K562 (cell line): ENCODE measurements around the gene VPREB3. TPM values are rescaled to one million over a fixed set of nuclear protein-coding genes. Genes with fewer than 3 reads are reported as not detected.

Experiments
- ARID1B ChIP-seq: fragments of 450-650 bp; IDR thresholded peaks from 2 replicates; pipeline ENCODE4 v1.6.1; 2016; ENCODE audit warnings: antibody characterized with exemption, mild to moderate bottlenecking, inconsistent platforms
- CBX2 ChIP-seq: fragments of 200-600 bp; sonication (generic); IDR thresholded peaks from one replicate; pipeline ENCODE4 v1.6.1; 2012; ENCODE audit warnings: mild to moderate bottlenecking, low read length, inconsistent platforms; ENCODE audit not compliant: insufficient read depth, poor library complexity, severe bottlenecking
- ESRRB ChIP-seq: fragments of 250-450 bp; sonication (Bioruptor Pico); IDR thresholded peaks from 2 replicates; pipeline ENCODE4 v1.5.0; 2020; ENCODE audit warnings: mild to moderate bottlenecking, moderate library complexity, borderline replicate concordance
- KAT7 ChIP-seq: sonication (generic); formaldehyde crosslinking; IDR thresholded peaks from 2 replicates; pipeline ENCODE4 v1.8.0; 2022; ENCODE audit warnings: missing genetic modification reagents, mild to moderate bottlenecking, borderline replicate concordance
- KDM1A ChIP-seq, 2 experiments: fragments of 450-650 bp; IDR thresholded peaks; 2 replicates each; pipeline ENCODE4 v1.6.1; 2016; ENCODE audit warnings: mild to moderate bottlenecking in 2 of 2
- KLF16 ChIP-seq: IDR thresholded peaks from 2 replicates; pipeline ENCODE4 v1.6.1; 2016; ENCODE audit warnings: antibody characterized with exemption
- MCM5 ChIP-seq: fragments of 450-650 bp; IDR thresholded peaks from 2 replicates; pipeline ENCODE4 v1.6.1; 2016; ENCODE audit warnings: low read depth
- MEIS2 ChIP-seq: fragments of 450-650 bp; IDR thresholded peaks from 2 replicates; pipeline ENCODE4 v1.6.1; 2014; ENCODE audit warnings: mild to moderate bottlenecking; ENCODE audit not compliant: partially characterized antibody
- MYC ChIP-seq, 2 experiments: fragments of 250-450 bp in 1 of 2; sonication (Bioruptor Pico) in 1 of 2; IDR thresholded peaks; 2 replicates each; pipeline versions ENCODE4 v1.5.1 to v1.6.1; 2012 to 2021; ENCODE audit warnings: low read depth in 2 of 2, borderline replicate concordance in 1 of 2, improper control_type of control experiment in 1 of 2, low read length in 1 of 2, mild to moderate bottlenecking in 1 of 2, moderate library complexity in 1 of 2
- NCOA6 ChIP-seq: fragments of 450-650 bp; IDR thresholded peaks from 2 replicates; pipeline ENCODE4 v1.6.1; 2017; ENCODE audit warnings: mild to moderate bottlenecking
- NFRKB ChIP-seq: fragments of 450-650 bp; IDR thresholded peaks from 2 replicates; pipeline ENCODE4 v1.6.1; 2016; ENCODE audit warnings: low read depth
- SMAD2 ChIP-seq: fragments of 150-350 bp; IDR thresholded peaks from 2 replicates; pipeline ENCODE4 v1.6.1; 2014; ENCODE audit warnings: low read depth, mild to moderate bottlenecking, low read length
- TARDBP ChIP-seq: fragments of 450-650 bp; IDR thresholded peaks from 2 replicates; pipeline ENCODE4 v1.6.1; 2016
- TBP ChIP-seq: optimal IDR thresholded peaks from 2 replicates; pipeline ENCODE3; 2011; ENCODE audit warnings: low read depth, low read length, improper control_type of control experiment
- TOE1 ChIP-seq, 2 experiments: fragments of 450-650 bp in 1 of 2; sonication (generic) in 1 of 2; formaldehyde crosslinking in 1 of 2; IDR thresholded peaks; 2 replicates each; pipeline versions ENCODE4 v1.7.1 to v1.8.0; 2016 to 2022; ENCODE audit warnings: borderline replicate concordance in 2 of 2, mild to moderate bottlenecking in 2 of 2, antibody characterized with exemption in 1 of 2, inconsistent platforms in 1 of 2, low read depth in 1 of 2, missing genetic modification reagents in 1 of 2, moderate library complexity in 1 of 2
- XRCC3 ChIP-seq: fragments of 450-650 bp; IDR thresholded peaks from 2 replicates; pipeline ENCODE4 v1.6.1; 2017; ENCODE audit warnings: mild to moderate bottlenecking, moderate library complexity
- YBX1 ChIP-seq: fragments of 450-650 bp; IDR thresholded peaks from 2 replicates; pipeline ENCODE4 v1.7.1; 2016; ENCODE audit warnings: mild to moderate bottlenecking
- ZNF197 ChIP-seq: fragments of 200-800 bp; sonication (Bioruptor generic); IDR thresholded peaks from 2 replicates; pipeline ENCODE4 v1.6.1; 2016; ENCODE audit warnings: low read depth, missing genetic modification characterization, missing compliant biosample characterization
- ZNF324 ChIP-seq: fragments of 250-450 bp; sonication (Bioruptor Pico); IDR thresholded peaks from 2 replicates; pipeline ENCODE4 v1.4.0; 2020; ENCODE audit warnings: mild to moderate bottlenecking
- ZNF639 ChIP-seq, 2 experiments: fragments of 200-800 bp in 1 of 2; sonication (Bioruptor generic) in 1 of 2; sonication (generic) in 1 of 2; formaldehyde crosslinking in 1 of 2; IDR thresholded peaks in 1 of 2; conservative IDR thresholded peaks in 1 of 2; 2 replicates each; pipeline versions ENCODE4 v1.5.0 to v1.6.1; 2016 to 2020; ENCODE audit warnings: missing compliant biosample characterization in 1 of 2, missing genetic modification characterization in 1 of 2, missing genetic modification reagents in 1 of 2
- polyA plus RNA-seq, 8 experiments: library from polyadenylated mRNA; depleted of rRNA in 4 of 8; stranded (reverse) in 5 of 8; unstranded in 3 of 8; fragments of >200 nt; fragmentation: Nextera tagmentation in 2 of 8; fragmentation: Illumina TruSeq in 1 of 8; extraction: Ambion mirVana in 2 of 8; extraction: Trizol in 1 of 8; gene quantifications; 2 replicates each; pipeline versions ENCODE4 v1.2.1 to v1.2.3, GENCODE V29; 2011 to 2014; ENCODE audit warnings: inconsistent platforms in 1 of 8, missing spikeins in 1 of 8
- total RNA-seq, 7 experiments: library from RNA; depleted of rRNA in 6 of 7; stranded (reverse); fragments of >200 nt in 6 of 7; fragmentation: Illumina TruSeq in 2 of 7; extraction: Trizol in 2 of 7; gene quantifications; 2 replicates each; pipeline versions ENCODE4 v1.2.1 to v1.2.3, GENCODE V29; 2011 to 2021; ENCODE audit warnings: low replicate concordance in 1 of 7
- TF ChIP-seq, protein P1 (sequence below): fragments of 250-450 bp; sonication (Bioruptor Pico); IDR thresholded peaks from 2 replicates; pipeline ENCODE4 v1.4.0; 2020

VPREB3 gene
- total and polyA plus RNA-seq, 9 of the 15 experiments (the other 6 are each of a cell fraction or from before 2014, with no cell fraction given), result 0.14 to 0.71 (median 0.20) TPM; not detected in 6

DNA sequence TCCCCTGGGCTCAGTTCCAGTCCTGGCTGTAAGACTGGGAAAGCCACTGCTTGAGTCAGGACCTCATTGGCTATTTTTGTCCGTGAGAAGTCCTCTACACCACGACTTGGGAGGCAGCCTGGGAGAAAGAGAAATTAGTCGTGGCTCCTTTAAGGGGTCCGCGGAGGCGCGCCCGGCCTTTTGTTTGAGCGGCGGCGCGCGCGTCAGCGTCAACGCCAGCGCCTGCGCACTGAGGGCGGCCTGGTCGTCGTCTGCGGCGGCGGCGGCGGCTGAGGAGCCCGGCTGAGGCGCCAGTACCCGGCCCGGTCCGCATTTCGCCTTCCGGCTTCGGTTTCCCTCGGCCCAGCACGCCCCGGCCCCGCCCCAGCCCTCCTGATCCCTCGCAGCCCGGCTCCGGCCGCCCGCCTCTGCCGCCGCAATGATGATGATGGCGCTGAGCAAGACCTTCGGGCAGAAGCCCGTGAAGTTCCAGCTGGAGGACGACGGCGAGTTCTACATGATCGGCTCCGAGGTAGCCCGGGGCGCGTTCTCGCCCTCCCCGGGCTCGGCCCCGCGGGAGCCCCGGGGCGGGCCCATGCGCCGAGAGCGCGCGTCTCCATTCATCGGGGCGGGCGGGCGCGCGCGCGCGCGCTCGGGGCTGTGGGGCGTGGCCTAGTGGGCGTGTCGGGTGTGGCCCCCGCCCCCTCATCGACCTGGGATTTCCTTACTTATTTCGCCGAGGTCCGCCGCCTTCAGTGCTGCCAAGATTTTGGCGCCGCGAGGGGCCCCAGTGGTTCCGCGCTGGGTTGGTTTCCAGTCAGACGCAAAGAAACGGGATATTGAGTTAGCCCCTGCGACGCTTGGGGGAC, 32.8 kb upstream of the VPREB3 start, which contains the start of gene SMARCB1 (continued):
- TF ChIP-seq KAT7 (no peak), XRCC3 (no peak), TBP (peak; percentile 78), MEIS2 (peak; percentile 72), CBX2 (no peak), KDM1A (IDR thresholded peaks at IDR 0.05) (no peak), TARDBP (no peak), ZNF639 (CRISPR knock-in tag; conservative IDR thresholded peaks at IDR 0.05 in 1 of 2, IDR thresholded peaks at IDR 0.05 in 1 of 2) (peak in 1 of 2 experiments; percentile 80; a peak in 2 of 4 replicates), NCOA6 (no peak; the same call in 1 of the 2 replicates), ZNF324 (CRISPR knock-in tag) (no peak), KLF16 (no peak), SMAD2 (no peak), YBX1 (no peak), NFRKB (no peak), ARID1B (no peak), TOE1 (IDR thresholded peaks at IDR 0.05; ENCODE audit: borderline replicate concordance) (peak; percentile 49; the same call in 1 of the 2 replicates), TOE1 (CRISPR knock-in tag; IDR thresholded peaks at IDR 0.05; ENCODE audit: borderline replicate concordance, low read depth) (no peak), MCM5 (no peak), MYC (IDR thresholded peaks at IDR 0.05; ENCODE audit: low read depth, low read length) (peak; percentile 19; the same call in 1 of the 2 replicates), MYC (CRISPR knock-in tag; IDR thresholded peaks at IDR 0.05; ENCODE audit: borderline replicate concordance, low read depth) (no peak), ESRRB (CRISPR knock-in tag) (no peak), ZNF197 (CRISPR knock-in tag) (peak; percentile 90; the same call in 1 of the 2 replicates)
- TF ChIP-seq, protein P1, sequence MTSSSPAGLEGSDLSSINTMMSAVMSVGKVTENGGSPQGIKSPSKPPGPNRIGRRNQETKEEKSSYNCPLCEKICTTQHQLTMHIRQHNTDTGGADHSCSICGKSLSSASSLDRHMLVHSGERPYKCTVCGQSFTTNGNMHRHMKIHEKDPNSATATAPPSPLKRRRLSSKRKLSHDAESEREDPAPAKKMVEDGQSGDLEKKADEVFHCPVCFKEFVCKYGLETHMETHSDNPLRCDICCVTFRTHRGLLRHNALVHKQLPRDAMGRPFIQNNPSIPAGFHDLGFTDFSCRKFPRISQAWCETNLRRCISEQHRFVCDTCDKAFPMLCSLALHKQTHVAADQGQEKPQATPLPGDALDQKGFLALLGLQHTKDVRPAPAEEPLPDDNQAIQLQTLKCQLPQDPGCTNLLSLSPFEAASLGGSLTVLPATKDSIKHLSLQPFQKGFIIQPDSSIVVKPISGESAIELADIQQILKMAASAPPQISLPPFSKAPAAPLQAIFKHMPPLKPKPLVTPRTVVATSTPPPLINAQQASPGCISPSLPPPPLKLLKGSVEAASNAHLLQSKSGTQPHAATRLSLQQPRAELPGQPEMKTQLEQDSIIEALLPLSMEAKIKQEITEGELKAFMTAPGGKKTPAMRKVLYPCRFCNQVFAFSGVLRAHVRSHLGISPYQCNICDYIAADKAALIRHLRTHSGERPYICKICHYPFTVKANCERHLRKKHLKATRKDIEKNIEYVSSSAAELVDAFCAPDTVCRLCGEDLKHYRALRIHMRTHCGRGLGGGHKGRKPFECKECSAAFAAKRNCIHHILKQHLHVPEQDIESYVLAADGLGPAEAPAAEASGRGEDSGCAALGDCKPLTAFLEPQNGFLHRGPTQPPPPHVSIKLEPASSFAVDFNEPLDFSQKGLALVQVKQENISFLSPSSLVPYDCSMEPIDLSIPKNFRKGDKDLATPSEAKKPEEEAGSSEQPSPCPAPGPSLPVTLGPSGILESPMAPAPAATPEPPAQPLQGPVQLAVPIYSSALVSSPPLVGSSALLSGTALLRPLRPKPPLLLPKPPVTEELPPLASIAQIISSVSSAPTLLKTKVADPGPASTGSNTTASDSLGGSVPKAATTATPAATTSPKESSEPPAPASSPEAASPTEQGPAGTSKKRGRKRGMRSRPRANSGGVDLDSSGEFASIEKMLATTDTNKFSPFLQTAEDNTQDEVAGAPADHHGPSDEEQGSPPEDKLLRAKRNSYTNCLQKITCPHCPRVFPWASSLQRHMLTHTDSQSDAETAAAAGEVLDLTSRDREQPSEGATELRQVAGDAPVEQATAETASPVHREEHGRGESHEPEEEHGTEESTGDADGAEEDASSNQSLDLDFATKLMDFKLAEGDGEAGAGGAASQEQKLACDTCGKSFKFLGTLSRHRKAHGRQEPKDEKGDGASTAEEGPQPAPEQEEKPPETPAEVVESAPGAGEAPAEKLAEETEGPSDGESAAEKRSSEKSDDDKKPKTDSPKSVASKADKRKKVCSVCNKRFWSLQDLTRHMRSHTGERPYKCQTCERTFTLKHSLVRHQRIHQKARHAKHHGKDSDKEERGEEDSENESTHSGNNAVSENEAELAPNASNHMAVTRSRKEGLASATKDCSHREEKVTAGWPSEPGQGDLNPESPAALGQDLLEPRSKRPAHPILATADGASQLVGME (CRISPR knock-in tag), result no peak
